IMR-90 (cell line): ENCODE data around the gene SPAG9. TPM values are rescaled to one million over a fixed set of nuclear protein-coding genes. Genes with fewer than 3 reads are reported as not detected.

Experiments used
- ATAC-seq: fragments of 200-7000 bp; cut with Tn5 transposase; 2 replicates; pipeline ENCODE4 v1.9.1; 2020; ENCODE audit warnings: low read depth, mild to moderate bottlenecking, moderate library complexity
- BruUV-seq: library from RNA; stranded (reverse); fragments of 400-500 nt; replicated peaks from 2 replicates; lab custom pipeline; 2021; lab: Mats Ljungman, UMichigan
- CTCF ChIA-PET: fragments of 300-600 bp; formaldehyde crosslinking; extraction: SDS; loops from one replicate; lab custom pipeline; 2021; ENCODE audit warnings: antibody characterized with exemption; lab: Yijun Ruan, JAX
- POLR2A ChIA-PET: fragments of 300-600 bp; sonication (Branson Sonifier 250); formaldehyde crosslinking; loops from one replicate; lab custom pipeline; 2022; ENCODE audit warnings: antibody characterized with exemption; ENCODE audit not compliant: unreplicated experiment; lab: Charles Lee
- DNase-seq: peaks from one replicate; pipeline ENCODE4 v3.0.0; 2013
- H2AFZ ChIP-seq: replicated peaks from 2 replicates; pipeline ENCODE3; 2013; ENCODE audit warnings: low read length, mild to moderate bottlenecking; ENCODE audit not compliant: poor library complexity
- H2AK5ac ChIP-seq: 2 replicates; pipeline ENCODE4 v1.6.1; 2013; ENCODE audit warnings: low read depth, low read length, inconsistent platforms
- H2AK9ac ChIP-seq: replicated peaks from 2 replicates; pipeline ENCODE3; 2013; ENCODE audit warnings: mild to moderate bottlenecking, low read depth, low read length, moderate library complexity; ENCODE audit not compliant: poor library complexity
- H2BK120ac ChIP-seq: 2 replicates; pipeline ENCODE4 v1.6.1; 2013; ENCODE audit warnings: low read depth, low read length, inconsistent platforms
- H2BK15ac ChIP-seq: 3 replicates; pipeline ENCODE4 v1.6.1; 2013; ENCODE audit warnings: low read depth, low read length, inconsistent platforms
- H2BK20ac ChIP-seq: 2 replicates; pipeline ENCODE4 v1.6.1; 2013; ENCODE audit warnings: low read depth, mild to moderate bottlenecking, inconsistent platforms, low read length, moderate library complexity
- H2BK5ac ChIP-seq: 2 replicates; pipeline ENCODE4 v1.6.1; 2013; ENCODE audit warnings: mild to moderate bottlenecking, low read depth, low read length, inconsistent platforms; ENCODE audit not compliant: poor library complexity, severe bottlenecking
- H3K14ac ChIP-seq: replicated peaks from 2 replicates; pipeline ENCODE4 v1.6.1; 2013; ENCODE audit warnings: low read depth, low read length, inconsistent platforms
- H3K18ac ChIP-seq: 2 replicates; pipeline ENCODE4 v1.6.1; 2013; ENCODE audit warnings: low read depth, low read length, control low read depth
- H3K23ac ChIP-seq: 2 replicates; pipeline ENCODE4 v1.6.1; 2013; ENCODE audit warnings: low read depth, low read length, inconsistent platforms
- H3K27ac ChIP-seq: 2 replicates; pipeline ENCODE4 v1.5.1; 2013; ENCODE audit warnings: mild to moderate bottlenecking, control low read depth, low read length; ENCODE audit not compliant: insufficient read depth
- H3K27me3 ChIP-seq: 2 replicates; pipeline ENCODE4 v1.6.1; 2013; ENCODE audit warnings: low read length; ENCODE audit not compliant: control insufficient read depth, insufficient read depth
- H3K36me3 ChIP-seq: 2 replicates; pipeline ENCODE4 v1.6.1; 2013; ENCODE audit warnings: low read length, mixed read lengths; ENCODE audit not compliant: control insufficient read depth, insufficient read depth
- H3K4ac ChIP-seq: 2 replicates; pipeline ENCODE4 v1.6.1; 2013; ENCODE audit warnings: low read depth, low read length, inconsistent platforms
- H3K4me1 ChIP-seq: 2 replicates; pipeline ENCODE4 v1.6.1; 2013; ENCODE audit warnings: low read length, mixed read lengths; ENCODE audit not compliant: control insufficient read depth, insufficient read depth
- H3K4me2 ChIP-seq: 2 replicates; pipeline ENCODE4 v1.6.1; 2013; ENCODE audit warnings: low read depth, mild to moderate bottlenecking, control low read depth, low read length, moderate library complexity
- H3K4me3 ChIP-seq: 2 replicates; pipeline ENCODE4 v1.5.1; 2013; ENCODE audit warnings: low read depth, mild to moderate bottlenecking, control low read depth, low read length, moderate library complexity; ENCODE audit not compliant: insufficient read depth
- H3K56ac ChIP-seq: 2 replicates; pipeline ENCODE4 v1.6.1; 2013; ENCODE audit warnings: low read length, inconsistent platforms; ENCODE audit not compliant: insufficient read depth; ENCODE audit errors: extremely low read depth
- H3K79me1 ChIP-seq, 2 experiments: 2 replicates each; pipeline ENCODE4 v1.6.1; 2013; ENCODE audit warnings: low read length in 2 of 2, inconsistent platforms in 1 of 2, low read depth in 1 of 2
- H3K9ac ChIP-seq: 2 replicates; pipeline ENCODE4 v1.6.1; 2013; ENCODE audit warnings: low read depth, low read length, control low read depth
- H3K9me1 ChIP-seq: 2 replicates; pipeline ENCODE4 v1.6.1; 2013; ENCODE audit warnings: low read length, inconsistent platforms; ENCODE audit not compliant: insufficient read depth
- H3K9me3 ChIP-seq: 2 replicates; pipeline ENCODE4 v1.6.1; 2013; ENCODE audit warnings: low read length; ENCODE audit not compliant: control insufficient read depth, insufficient read depth
- H4K20me1 ChIP-seq: 2 replicates; pipeline ENCODE4 v1.6.1; 2013; ENCODE audit warnings: low read length, inconsistent platforms; ENCODE audit not compliant: insufficient read depth
- H4K5ac ChIP-seq: 2 replicates; pipeline ENCODE4 v1.6.1; 2013; ENCODE audit warnings: mild to moderate bottlenecking, low read depth, low read length, control low read depth
- H4K8ac ChIP-seq, 2 experiments: 2 replicates each; pipeline ENCODE4 v1.6.1; 2013; ENCODE audit warnings: low read depth in 2 of 2, low read length in 2 of 2, control low read depth in 1 of 2, inconsistent platforms in 1 of 2
- H4K91ac ChIP-seq: 2 replicates; pipeline ENCODE4 v1.6.1; 2013; ENCODE audit warnings: low read depth, low read length, inconsistent platforms; ENCODE audit not compliant: insufficient read depth
- BHLHE40 ChIP-seq: fragments of 150-350 bp; IDR thresholded peaks from 2 replicates; pipeline ENCODE4 v1.6.1; 2016; ENCODE audit warnings: mild to moderate bottlenecking, low read depth, low read length
- CTCF ChIP-seq: conservative IDR thresholded peaks from 2 replicates; pipeline ENCODE4 v1.5.1; 2012; ENCODE audit warnings: mild to moderate bottlenecking, low read depth, low read length, improper control_type of control experiment
- MAFK ChIP-seq: IDR thresholded peaks from 2 replicates; pipeline ENCODE4 v1.6.1; 2012; ENCODE audit warnings: low read depth, low read length, improper control_type of control experiment
- MAZ ChIP-seq: IDR thresholded peaks from 2 replicates; pipeline ENCODE4 v1.6.1; 2012; ENCODE audit warnings: low read depth, mild to moderate bottlenecking, low read length, improper control_type of control experiment, moderate library complexity, borderline replicate concordance
- NFE2L2 ChIP-seq: fragments of 150-350 bp; IDR thresholded peaks from 2 replicates; pipeline ENCODE4 v1.6.1; 2016; ENCODE audit warnings: low read depth, mild to moderate bottlenecking, low read length
- POLR2A ChIP-seq: IDR thresholded peaks from 2 replicates; pipeline ENCODE4 v1.6.1; 2012; ENCODE audit warnings: mild to moderate bottlenecking, low read depth, low read length
- RAD21 ChIP-seq: IDR thresholded peaks from 2 replicates; pipeline ENCODE4 v1.6.1; 2012; ENCODE audit warnings: low read length, improper control_type of control experiment
- RCOR1 ChIP-seq: IDR thresholded peaks from 2 replicates; pipeline ENCODE4 v1.6.1; 2012; ENCODE audit warnings: mild to moderate bottlenecking, low read length, improper control_type of control experiment; ENCODE audit not compliant: insufficient replicate concordance
- RFX5 ChIP-seq: IDR thresholded peaks from 2 replicates; pipeline ENCODE4 v1.8.0; 2012; ENCODE audit warnings: low read depth, mild to moderate bottlenecking, low read length, moderate library complexity
- USF2 ChIP-seq: fragments of 150-350 bp; IDR thresholded peaks from 2 replicates; pipeline ENCODE4 v1.6.1; 2017; ENCODE audit warnings: mild to moderate bottlenecking, antibody characterized with exemption, low read length, low read depth
- dilution Hi-C: fragments of 300-500 bp; cut with HindIII; formaldehyde crosslinking; loops from one replicate; pipeline ENCODE4 v1.14.3; 2018; ENCODE audit warnings: low sequenced_read_pairs; ENCODE audit not compliant: unreplicated experiment
- in situ Hi-C: fragments of 300-500 bp; cut with MboI; formaldehyde crosslinking; loops from 3 replicates; pipeline ENCODE4 v1.14.3; 2019; ENCODE audit warnings: low sequenced_read_pairs, inconsistent platforms, mixed read lengths
- intact Hi-C: fragments of 100-400 bp; cut with micrococcal nuclease; formaldehyde crosslinking; loops from 2 replicates; pipeline ENCODE4 v1.10.0; 2022
- polyA plus RNA-seq, 3 experiments: library from polyadenylated mRNA; depleted of rRNA; stranded (reverse); fragments of >200 nt; gene quantifications; 2 replicates each; pipeline ENCODE4 v1.2.3, GENCODE V29; 2012; ENCODE audit warnings: low replicate concordance in 1 of 3
- total RNA-seq: library from RNA; depleted of rRNA; stranded (reverse); fragments of >200 nt; gene quantifications from 2 replicates; pipeline ENCODE4 v1.2.3, GENCODE V29; 2012

Gene SPAG9
- total and polyA plus RNA-seq, 2 of the 4 experiments (the other 2 are of a cell fraction): 26.7 to 75.5 TPM

- TF ChIP-seq RAD21 (no peak), MAZ (no peak), RFX5 (no peak), USF2 (no peak), CTCF (no peak), MAFK (no peak), NFE2L2 (no peak), BHLHE40 (no peak), RCOR1 (no peak), POLR2A (no peak)
- Histone ChIP-seq H3K9me3 (no peaks in the 10 kb centered on the region), H4K91ac (no peak overlapping the region), H3K9ac (no peak overlapping the region), H3K18ac (no peak overlapping the region), H3K27ac (no peak overlapping the region), H3K4me3 (no peak overlapping the region), H3K14ac (no peak overlapping the region), H4K20me1 (no peaks in the 10 kb centered on the region), H4K8ac (no peak overlapping the region), H2BK20ac (no peak overlapping the region), H2AK9ac (no peak overlapping the region), H3K36me3 (0 out of 2 replicates have a peak, but pooled peaks cover 3% of the 10 kb centered on the region), H3K56ac (no peak overlapping the region), H3K4ac (no peak overlapping the region), H2BK5ac (no peak overlapping the region), H3K9me1 (peaks cover 6% of the 10 kb centered on the region; the same call in 1 of the 2 replicates), H2AFZ (no peak overlapping the region), H3K79me1 (peaks cover 15 to 48% of the 10 kb centered on the region in 2 experiments), H3K4me1 (no peaks in the 10 kb centered on the region), H3K23ac (no peak overlapping the region), H4K5ac (no peak overlapping the region), H2BK120ac (no peak overlapping the region), H2BK15ac (no peak overlapping the region), H2AK5ac (no peak overlapping the region), H3K27me3 (no peaks in the 10 kb centered on the region), H3K4me2 (no peak overlapping the region)
- dilution Hi-C loops: no loop called here
- no TSS peak for BruUV-seq
- in situ Hi-C loops: no loop called here
- ChIA-PET CTCF (no interaction called here), POLR2A (no interaction called here)
- intact Hi-C loops: no loop called here
- no peak for DNase-seq
- ATAC-seq: no peak
Measured at GRCh38 chr17:51071556-51071955, 49.1 kb downstream of the SPAG9 start.
